Neural crest cell (in vitro differentiated cells): Measurements from ENCODE around the gene MAGEB4. TPM values are rescaled to one million over a fixed set of nuclear protein-coding genes. Genes with fewer than 3 reads are reported as not detected.
"Not testable (repeated sequence)": the region's sequence is repeated elsewhere in the genome, so short reads cannot be mapped to it uniquely, and the experiment has no call there.

Experiments used
- DNase-seq: peaks from one replicate; pipeline ENCODE4 v3.0.0; 2021; ENCODE audit warnings: low read depth, mixed read lengths, low spot score
- H3K27ac Mint-ChIP-seq: one replicate; pipeline ENCODE4 v1.8.0; 2021; ENCODE audit warnings: mild to moderate bottlenecking, mixed read lengths; ENCODE audit not compliant: unreplicated experiment
- H3K27me3 Mint-ChIP-seq: 2 replicates; pipeline ENCODE4 v1.8.0; 2021; ENCODE audit warnings: low read depth, mild to moderate bottlenecking, mixed read lengths
- H3K36me3 Mint-ChIP-seq: 2 replicates; pipeline ENCODE4 v1.8.0; 2021; ENCODE audit warnings: low read depth, mild to moderate bottlenecking, mixed read lengths
- H3K4me1 Mint-ChIP-seq: 2 replicates; pipeline ENCODE4 v1.8.0; 2021; ENCODE audit warnings: mixed read lengths
- H3K4me3 Mint-ChIP-seq: one replicate; pipeline ENCODE4 v1.8.0; 2021; ENCODE audit warnings: mild to moderate bottlenecking, mixed read lengths
- H3K9me3 Mint-ChIP-seq: 2 replicates; pipeline ENCODE4 v1.8.0; 2021; ENCODE audit warnings: mixed read lengths
- CTCF ChIP-seq: fragments of 200-600 bp; sonication (generic); conservative IDR thresholded peaks from 2 replicates; pipeline ENCODE4 v1.5.0; 2021; ENCODE audit warnings: antibody characterized with exemption, mild to moderate bottlenecking
- long read RNA-seq: library from polyadenylated mRNA; unstranded; transcript quantifications from one replicate; pipeline ENCODE4 v2.0.0, GENCODE V29; 2020
- total RNA-seq: library from RNA; stranded (reverse); gene quantifications from 2 replicates; pipeline ENCODE4 v1.2.1, GENCODE V29; 2021

Gene MAGEB4
- not detected in 2 replicates for total RNA-seq
- long read RNA-seq: 0 reads

- no peak for DNase-seq
- H3K4me3 Mint-ChIP-seq: no peak within 1 kb of the TSS
- H3K27me3 Mint-ChIP-seq: no peaks in the 10 kb centered on the region
- H3K27ac Mint-ChIP-seq: no peak within 1 kb of the TSS
- no peak for TF ChIP-seq CTCF
- H3K4me1 Mint-ChIP-seq: no peaks in the 10 kb centered on the region
- H3K9me3 Mint-ChIP-seq: no peaks in the 10 kb centered on the region
- no peaks in the 10 kb centered on the region for H3K36me3 Mint-ChIP-seq
Measured at GRCh38 chrX:30241724-30242415, at the start of gene MAGEB4. TSS of gene MAGEB4 (plus strand) at chrX:30242000. CDS start at chrX:30242136, 136 bp downstream.

DNA sequence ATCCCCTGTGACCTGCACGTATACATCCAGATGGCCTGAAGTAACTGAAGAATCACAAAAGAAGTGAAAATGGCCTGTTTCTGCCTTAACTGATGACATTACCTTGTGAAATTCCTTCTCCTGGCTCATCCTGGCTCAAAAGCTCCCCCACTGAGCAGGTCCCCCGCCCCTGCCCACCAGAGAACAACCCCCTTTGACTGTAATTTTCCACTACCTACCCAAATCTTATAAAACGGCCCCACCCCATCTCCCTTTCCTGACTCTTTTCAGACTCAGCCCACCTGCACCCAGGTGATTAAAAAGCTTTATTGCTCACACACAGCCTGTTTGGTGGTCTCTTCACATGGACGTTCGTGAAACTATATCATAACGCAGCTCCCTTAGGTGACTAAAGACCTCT lies 47.9 kb upstream of the MAGEB4 start:
- not testable (repeated sequence) for H3K27me3 Mint-ChIP-seq, H3K36me3 Mint-ChIP-seq, H3K9me3 Mint-ChIP-seq, H3K4me3 Mint-ChIP-seq, DNase-seq, H3K27ac Mint-ChIP-seq, H3K4me1 Mint-ChIP-seq

DNA sequence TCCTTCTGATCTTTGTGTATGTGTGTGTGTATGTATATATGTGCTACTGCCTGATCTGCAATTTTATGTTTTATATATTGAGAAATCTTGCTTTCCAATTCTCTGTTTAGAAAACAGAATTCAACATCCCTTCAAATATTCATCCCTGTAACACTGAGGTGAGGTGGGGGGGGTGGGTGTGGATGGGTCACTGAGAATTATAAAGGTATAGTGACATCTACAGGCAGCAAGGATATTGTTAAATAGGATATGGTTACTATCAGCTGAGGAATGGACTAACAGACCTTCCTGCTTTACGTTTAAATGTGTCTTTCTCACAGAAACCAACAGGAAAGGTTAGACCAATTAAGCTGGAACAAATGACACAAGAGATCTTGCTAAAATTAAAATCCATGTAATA lies 45.5 kb upstream of the MAGEB4 start:
- H3K4me1 Mint-ChIP-seq: no peaks in the 10 kb centered on the region
- H3K4me3 Mint-ChIP-seq: no peak overlapping the region
- peak; percentile 58 for TF ChIP-seq CTCF
- peaks cover 2% of the 10 kb centered on the region for H3K27me3 Mint-ChIP-seq
- DNase-seq: no peak
- no peaks in the 10 kb centered on the region for H3K36me3 Mint-ChIP-seq
- no peak overlapping the region for H3K27ac Mint-ChIP-seq
- H3K9me3 Mint-ChIP-seq: no peaks in the 10 kb centered on the region

GRCh38 chrX:30212172-30212571 lies 29.6 kb upstream of the MAGEB4 start:
- H3K27me3 Mint-ChIP-seq: no peaks in the 10 kb centered on the region
- no peaks in the 10 kb centered on the region for H3K4me1 Mint-ChIP-seq
- no peak overlapping the region for H3K4me3 Mint-ChIP-seq
- TF ChIP-seq CTCF: no peak
- H3K27ac Mint-ChIP-seq: no peak overlapping the region
- H3K9me3 Mint-ChIP-seq: peaks cover 8% of the 10 kb centered on the region
- H3K36me3 Mint-ChIP-seq: no peaks in the 10 kb centered on the region
- no peak for DNase-seq

DNA sequence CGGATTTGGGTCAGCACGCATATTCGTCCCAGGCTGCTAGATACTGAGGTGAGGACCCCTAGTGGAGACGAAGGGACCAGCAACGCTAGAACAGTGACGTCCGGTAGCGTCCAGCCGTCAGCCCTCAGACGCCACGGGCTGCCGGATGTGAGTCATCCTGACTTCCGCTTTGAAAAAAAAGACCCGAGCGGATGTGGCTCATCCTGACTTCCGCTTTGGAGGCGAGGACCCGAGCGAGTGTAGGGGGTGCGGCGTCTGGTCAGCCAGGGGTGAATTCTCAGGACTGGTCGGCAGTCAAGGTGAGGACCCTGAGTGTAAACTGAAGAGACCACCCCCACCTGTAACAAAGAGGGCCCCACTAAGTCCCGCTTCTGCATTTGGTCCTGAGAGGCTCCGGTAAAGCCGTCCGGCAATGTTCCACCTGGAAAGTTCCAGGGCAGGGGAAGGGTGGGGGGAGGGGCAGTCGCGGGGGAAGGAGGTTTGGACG lies 26.4 kb upstream of the MAGEB4 start, which contains the start of gene MAGEB2:
TSS of gene MAGEB2 (plus strand) at position 207 of the 487 bp plus-strand sequence. CDS start 3,018 bp downstream, outside the sequence.
- Mint-ChIP-seq H3K27me3 (no peaks in the 10 kb centered on the region), H3K9me3 (peaks cover 3% of the 10 kb centered on the region), H3K27ac (no peak within 1 kb of the TSS)

More for the DNA sequence above, 26.4 kb upstream of the MAGEB4 start, which contains the start of gene MAGEB2:
- Mint-ChIP-seq H3K36me3 (no peaks in the 10 kb centered on the region), H3K4me1 (no peaks in the 10 kb centered on the region), H3K4me3 (no peak within 1 kb of the TSS)
- TF ChIP-seq CTCF: no peak
- DNase-seq: no peak
